ENCODE data around the gene TMEM179. TPM values are rescaled to one million over a fixed set of nuclear protein-coding genes. Genes with fewer than 3 reads are reported as not detected.
A peak's percentile ranks its signal among the peaks of the same experiment; 100 is the strongest.

The TMEM179 gene
- total and polyA plus RNA-seq, 2 of the 8 experiments (the other 6 are each of a cell fraction or from before 2014, with no cell fraction given), result 2.9 to 4.0 TPM

GRCh38 chr14:104547998-104548700, 56.4 kb downstream of the TMEM179 start:
- H3K9me3 ChIP-seq (ENCODE audit: insufficient read depth in 2 of 2, low read depth in 1 of 2, low read length in 1 of 2), result no peaks in the 10 kb centered on the region
- no peak overlapping the region for H3K4me2 ChIP-seq (ENCODE audit: insufficient read depth in 1 of 2, low read depth in 2 of 2, low read length in 2 of 2)
- CTCF ChIA-PET (ENCODE audit: partially characterized antibody), result interaction anchor here (1.1 to 1.3 kb wide), 2 partner anchors 12 to 16 kb away, joined by 3 to 5 read pairs; no protein-coding TSS in a partner anchor
- 95% methylated on average over 7 of the region's 14 CpGs; no CpG with 5 or more reads in 1 of the 2 experiments for WGBS, 2 experiments (ENCODE audit: extremely low coverage in 1 of 2, insufficient coverage in 1 of 2, insufficient read length in 1 of 2, insufficient replicate concordance in 2 of 2, low coverage in 1 of 2, low lambda C conversion rate in 2 of 2, missing lambda C conversion rate in 1 of 2)
- POLR2A ChIA-PET (ENCODE audit: partially characterized antibody), result no interaction called here
- H4K5ac ChIP-seq (ENCODE audit: insufficient read length, low read depth, low read length), result no peak overlapping the region
- no peak overlapping the region for H3K4me3 ChIP-seq (ENCODE audit: extremely low read depth in 1 of 4, insufficient read depth in 2 of 4, low read depth in 3 of 4, low read length in 4 of 4)
- H2BK20ac ChIP-seq (ENCODE audit: low read length), result no peak overlapping the region
- no peak overlapping the region for H2AK5ac ChIP-seq (ENCODE audit: low read depth, low read length)
- no peak overlapping the region for H3K14ac ChIP-seq (ENCODE audit: insufficient read length)
- H3K23ac ChIP-seq (ENCODE audit: insufficient read length), result no peak overlapping the region
- no peak overlapping the region for H2BK15ac ChIP-seq (ENCODE audit: low read length)
- H3K27ac ChIP-seq (ENCODE audit: low read depth, low read length), result no peak overlapping the region
- H2AFZ ChIP-seq (ENCODE audit: low read length), result no peak overlapping the region
- no peaks in the 10 kb centered on the region for H3K79me2 ChIP-seq (ENCODE audit: control insufficient read depth in 1 of 2, insufficient read depth in 2 of 2, low read length in 2 of 2)
- no peak for FAIRE-seq
- H3K9ac ChIP-seq (replicated peaks in 1 of 4; ENCODE audit: extremely low read depth in 1 of 4, low read depth in 3 of 4, low read length in 3 of 4), result no peak overlapping the region
- DNase-seq (ENCODE audit: low read depth in 1 of 2, low spot score in 2 of 2), result peak in 1 of 2 experiments; percentile 10
- no peaks in the 10 kb centered on the region for H3K36me3 ChIP-seq (ENCODE audit: control insufficient read depth in 2 of 4, insufficient read depth in 4 of 4, low read length in 3 of 4)
- no peak overlapping the region for H2BK5ac ChIP-seq (ENCODE audit: low read depth, low read length)
- H3K4ac ChIP-seq (replicated peaks; ENCODE audit: insufficient read length, low read depth, low read length), result no peak overlapping the region
- H3K79me1 ChIP-seq (ENCODE audit: low read depth, low read length), result no peaks in the 10 kb centered on the region
- peaks cover 2% of the 10 kb centered on the region; the same call in 1 of the 2 replicates for H3K23me2 ChIP-seq (ENCODE audit: low read depth, low read length)
- H4K91ac ChIP-seq (replicated peaks; ENCODE audit: insufficient read length, low read length), result no peak overlapping the region
- peaks cover 0 to 2% of the 10 kb centered on the region in 2 experiments for H4K20me1 ChIP-seq (replicated peaks in 1 of 2; ENCODE audit: control insufficient read depth in 1 of 2, insufficient read depth in 2 of 2, low read length in 2 of 2)
- TF ChIP-seq, protein P1, sequence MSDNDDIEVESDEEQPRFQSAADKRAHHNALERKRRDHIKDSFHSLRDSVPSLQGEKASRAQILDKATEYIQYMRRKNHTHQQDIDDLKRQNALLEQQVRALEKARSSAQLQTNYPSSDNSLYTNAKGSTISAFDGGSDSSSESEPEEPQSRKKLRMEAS (IDR thresholded peaks at IDR 0.05), result no peak
- no peak overlapping the region for H3K56ac ChIP-seq (replicated peaks; ENCODE audit: insufficient read length, low read depth, low read length)
- no peak overlapping the region for H2BK12ac ChIP-seq (ENCODE audit: low read depth, low read length)
- H2BK120ac ChIP-seq (replicated peaks; ENCODE audit: low read depth, low read length), result no peak overlapping the region
- peaks cover 0 to 3% (median 1%) of the 10 kb centered on the region in 4 experiments; a peak in 3 of 7 replicates for H3K4me1 ChIP-seq (replicated peaks in 1 of 4; ENCODE audit: control insufficient read depth in 3 of 4, insufficient read depth in 4 of 4, low read length in 3 of 4)
- H3K18ac ChIP-seq (ENCODE audit: extremely low read depth, low read length), result no peak overlapping the region
- H4K8ac ChIP-seq (ENCODE audit: extremely low read depth, insufficient read depth, low read length), result no peak overlapping the region
- no peaks in the 10 kb centered on the region; a peak in 1 of 7 replicates for H3K27me3 ChIP-seq (replicated peaks in 1 of 4; ENCODE audit: control insufficient read depth in 3 of 4, extremely low read depth in 1 of 4, insufficient read depth in 3 of 4, low read length in 3 of 4)

All from H1 (cell line).